Erythroblast (primary cell): ENCODE data around the gene MEGF8.

ENCODE experiments used
- GATA1 ChIP-seq: IDR thresholded peaks from 2 replicates; pipeline ENCODE4 v1.6.1; 2011; ENCODE audit warnings: low read depth, mild to moderate bottlenecking, control low read depth, low read length, moderate library complexity
- POLR2A ChIP-seq: IDR thresholded peaks from 2 replicates; pipeline ENCODE4 v1.6.1; 2011; ENCODE audit warnings: mild to moderate bottlenecking, low read length

GRCh38 chr19:42411581-42412178 lies 86.2 kb downstream of the MEGF8 start:
- no peak for TF ChIP-seq POLR2A
- TF ChIP-seq GATA1: no peak
